ENCODE results near the gene DOCK10. TPM values are rescaled to one million over a fixed set of nuclear protein-coding genes. Genes with fewer than 3 reads are reported as not detected.

The DOCK10 gene
- total RNA-seq, 4 donors from 2014 or later = 16.7 to 37.2 (median 20.8) TPM

- TF ChIP-seq CTCF (IDR thresholded peaks at IDR 0.05) (no peak), POLR2A (IDR thresholded peaks at IDR 0.05) (no peak), EP300 (IDR thresholded peaks at IDR 0.05) (no peak)
- H3K27me3 ChIP-seq = no peaks in the 10 kb centered on the region
- H3K4me3 ChIP-seq = no peak overlapping the region
- no peaks in the 10 kb centered on the region for H3K4me1 ChIP-seq
- 92 to 94% methylated on average over 3 of the region's 3 CpGs for WGBS, 2 donors
- peaks cover 0 to 32% (median 0%) of the 10 kb centered on the region in 3 donors for H3K36me3 ChIP-seq
- H3K27ac ChIP-seq = no peak overlapping the region
- peaks cover 0 to 19% (median 0%) of the 10 kb centered on the region in 4 donors for H3K9me3 ChIP-seq
- no peak for DNase-seq (ENCODE audit: low spot score in 2 of 2)
Measured at GRCh38 chr2:224757934-224758548, 284.2 kb downstream of the DOCK10 start.

GRCh38 chr2:224753743-224754540 lies 288.3 kb downstream of the DOCK10 start:
- WGBS, 2 donors = 48 to 62% methylated on average over 1 of the region's 1 CpG
- Histone ChIP-seq H3K27me3 (no peaks in the 10 kb centered on the region), H3K27ac (peak overlapping the region in 1 of 4 donors; percentile 19), H3K4me3 (no peak overlapping the region), H3K4me1 (no peaks in the 10 kb centered on the region), H3K36me3 (peaks cover 0 to 11% (median 0%) of the 10 kb centered on the region in 3 donors), H3K9me3 (peaks cover 0 to 18% (median 0%) of the 10 kb centered on the region in 4 donors)
- TF ChIP-seq EP300 (IDR thresholded peaks at IDR 0.05) (peak in 1 of 2 donors; percentile 45), POLR2A (IDR thresholded peaks at IDR 0.05) (no peak), CTCF (IDR thresholded peaks at IDR 0.05) (no peak)
- no peak for DNase-seq (ENCODE audit: low spot score in 2 of 2)

- Histone ChIP-seq H3K27me3 (no peaks in the 10 kb centered on the region), H3K36me3 (no peaks in the 10 kb centered on the region), H3K4me3 (no peak overlapping the region), H3K4me1 (no peaks in the 10 kb centered on the region), H3K9me3 (peaks cover 0 to 2% (median 0%) of the 10 kb centered on the region in 4 donors), H3K27ac (no peak overlapping the region)
- no peak for TF ChIP-seq POLR2A (IDR thresholded peaks at IDR 0.05)
- TF ChIP-seq EP300 (IDR thresholded peaks at IDR 0.05) = no peak
- no peak for TF ChIP-seq CTCF (IDR thresholded peaks at IDR 0.05)
- no peak for DNase-seq (ENCODE audit: low spot score in 2 of 2)
- WGBS, 2 donors = 77 to 79% methylated on average over 5 of the region's 5 CpGs
Measured at GRCh38 chr2:224751996-224752698, 290.1 kb downstream of the DOCK10 start.

- Histone ChIP-seq H3K4me3 (no peak overlapping the region), H3K27me3 (no peaks in the 10 kb centered on the region), H3K9me3 (no peaks in the 10 kb centered on the region), H3K27ac (no peak overlapping the region), H3K36me3 (no peaks in the 10 kb centered on the region), H3K4me1 (no peaks in the 10 kb centered on the region)
- 84% methylated on average over 1 of the region's 1 CpG for WGBS, 2 donors
- TF ChIP-seq POLR2A (IDR thresholded peaks at IDR 0.05) = no peak
- no peak for TF ChIP-seq EP300 (IDR thresholded peaks at IDR 0.05)
- no peak for TF ChIP-seq CTCF (IDR thresholded peaks at IDR 0.05)
- DNase-seq (ENCODE audit: low spot score in 2 of 2) = no peak
Measured at GRCh38 chr2:224749136-224749535, 293.1 kb downstream of the DOCK10 start.
